SIG-M5 treated with dmso at 0.1 percent for 504 hours (cell line): ENCODE measurements around the gene CNTNAP4.

Source experiments
- DNase-seq: peaks from one replicate; lab custom pipeline; 2025; ENCODE audit not compliant: unreplicated experiment; lab: John Stamatoyannopoulos, UW

CNTNAP4 gene

GRCh38 chr16:76484020-76484419, 206.8 kb downstream of the CNTNAP4 start:
- no peak for DNase-seq

- DNase-seq: no peak
Measured at GRCh38 chr16:76486740-76487139, 209.5 kb downstream of the CNTNAP4 start.

GRCh38 chr16:76487411-76488064, 210.3 kb downstream of the CNTNAP4 start:
- no peak for DNase-seq

GRCh38 chr16:76488065-76488417, 210.8 kb downstream of the CNTNAP4 start:
- no peak for DNase-seq

- DNase-seq: no peak
Measured at GRCh38 chr16:76490036-76490639, 212.9 kb downstream of the CNTNAP4 start.

- no peak for DNase-seq
Measured at GRCh38 chr16:76500006-76500405, 222.8 kb downstream of the CNTNAP4 start.

- no peak for DNase-seq
Measured at GRCh38 chr16:76502063-76502462, 224.9 kb downstream of the CNTNAP4 start.

GRCh38 chr16:76502555-76502954, 225.4 kb downstream of the CNTNAP4 start:
- no peak for DNase-seq

- no peak for DNase-seq
Measured at GRCh38 chr16:76503091-76503490, 225.9 kb downstream of the CNTNAP4 start.

GRCh38 chr16:76511203-76511602, 234.0 kb downstream of the CNTNAP4 start:
- no peak for DNase-seq

- DNase-seq: no peak
Measured at GRCh38 chr16:76518781-76519180, 241.6 kb downstream of the CNTNAP4 start.

GRCh38 chr16:76524356-76524755, 247.2 kb downstream of the CNTNAP4 start:
- no peak for DNase-seq

GRCh38 chr16:76524769-76525168, 247.6 kb downstream of the CNTNAP4 start:
- DNase-seq: no peak

- no peak for DNase-seq
Measured at GRCh38 chr16:76527244-76527643, 250.0 kb downstream of the CNTNAP4 start.

GRCh38 chr16:76529120-76529519, 251.9 kb downstream of the CNTNAP4 start:
- DNase-seq: no peak

GRCh38 chr16:76531236-76531635, 254.0 kb downstream of the CNTNAP4 start:
- no peak for DNase-seq

GRCh38 chr16:76532188-76532973, 255.2 kb downstream of the CNTNAP4 start:
- DNase-seq: no peak

- no peak for DNase-seq
Measured at GRCh38 chr16:76539609-76540008, 262.4 kb downstream of the CNTNAP4 start.

GRCh38 chr16:76541070-76541469, 263.9 kb downstream of the CNTNAP4 start:
- DNase-seq: no peak

GRCh38 chr16:76565542-76565941, 288.3 kb downstream of the CNTNAP4 start:
- no peak for DNase-seq

- no peak for DNase-seq
Measured at GRCh38 chr16:76571755-76572154, 294.6 kb downstream of the CNTNAP4 start.

- DNase-seq: no peak
Measured at GRCh38 chr16:76573281-76573680, 296.1 kb downstream of the CNTNAP4 start.
